Measurements from ENCODE around the gene CELSR2. TPM values are rescaled to one million over a fixed set of nuclear protein-coding genes. Genes with fewer than 3 reads are reported as not detected.
A peak's percentile ranks its signal among the peaks of the same experiment; 100 is the strongest.

Gene CELSR2
- total RNA-seq, 2 experiments from 2014 or later, result 6.9 to 12.5 TPM

GRCh38 chr1:109293026-109293425 is 43.7 kb downstream of the CELSR2 start:
- Histone ChIP-seq H3K9me2 (ENCODE audit: insufficient read depth, low read length) (no peaks in the 10 kb centered on the region), H3K4me2 (ENCODE audit: low read length) (no peak overlapping the region), H3K36me3 (ENCODE audit: insufficient read depth, low read length) (no peaks in the 10 kb centered on the region), H3K9me3 (ENCODE audit: low read length) (no peaks in the 10 kb centered on the region), H2AFZ (ENCODE audit: low read length) (no peak overlapping the region), H3K27ac (ENCODE audit: low read depth, low read length, poor library complexity, severe bottlenecking) (no peak overlapping the region), H3K4me1 (ENCODE audit: insufficient read depth, low read length, poor library complexity, severe bottlenecking) (peaks cover 19% of the 10 kb centered on the region), H4K20me1 (ENCODE audit: insufficient read depth, low read length) (no peaks in the 10 kb centered on the region), H3K79me2 (ENCODE audit: insufficient read depth, low read depth, low read length) (no peaks in the 10 kb centered on the region), H3K4me3 (ENCODE audit: low read depth, low read length, poor library complexity, severe bottlenecking) (no peak overlapping the region)
- BruUV-seq (replicated peaks), result no TSS peak
- DNase-seq (ENCODE audit: low spot score), result no peak
- TF ChIP-seq CTCF (conservative IDR thresholded peaks at IDR 0.05; ENCODE audit: low read length), result no peak
- no peak for TF ChIP-seq EZH2phosphoT487 (IDR thresholded peaks at IDR 0.05; ENCODE audit: borderline replicate concordance, low read depth, low read length)
- CTCF ChIA-PET (ENCODE audit: unreplicated experiment), result no interaction called here
- intact Hi-C loops (cut with micrococcal nuclease; ENCODE audit: unreplicated experiment), result no loop called here
- POLR2A ChIA-PET, result interaction anchor here (1.3 kb wide), 1 partner anchor 15 kb away, joined by 4 read pairs; no protein-coding TSS in a partner anchor

- Histone ChIP-seq H3K9me3 (ENCODE audit: low read length) (no peaks in the 10 kb centered on the region), H4K20me1 (ENCODE audit: insufficient read depth, low read length) (no peaks in the 10 kb centered on the region), H3K79me2 (ENCODE audit: insufficient read depth, low read depth, low read length) (no peaks in the 10 kb centered on the region), H3K4me1 (ENCODE audit: insufficient read depth, low read length, poor library complexity, severe bottlenecking) (peaks cover 19% of the 10 kb centered on the region), H3K36me3 (ENCODE audit: insufficient read depth, low read length) (no peaks in the 10 kb centered on the region), H3K27ac (ENCODE audit: low read depth, low read length, poor library complexity, severe bottlenecking) (no peak overlapping the region), H3K4me3 (ENCODE audit: low read depth, low read length, poor library complexity, severe bottlenecking) (peak overlapping the region; percentile 27), H2AFZ (ENCODE audit: low read length) (no peak overlapping the region), H3K9me2 (ENCODE audit: insufficient read depth, low read length) (no peaks in the 10 kb centered on the region), H3K4me2 (ENCODE audit: low read length) (peak overlapping the region; percentile 57)
- DNase-seq (ENCODE audit: low spot score), result no peak
- POLR2A ChIA-PET, result no interaction called here
- TF ChIP-seq EZH2phosphoT487 (IDR thresholded peaks at IDR 0.05; ENCODE audit: borderline replicate concordance, low read depth, low read length) (no peak), CTCF (conservative IDR thresholded peaks at IDR 0.05; ENCODE audit: low read length) (no peak)
- no TSS peak for BruUV-seq (replicated peaks)
- CTCF ChIA-PET (ENCODE audit: unreplicated experiment), result no interaction called here
- intact Hi-C loops (cut with micrococcal nuclease; ENCODE audit: unreplicated experiment), result no loop called here
Observed at GRCh38 chr1:109294481-109294880, 45.1 kb downstream of the CELSR2 start.

GRCh38 chr1:109295712-109296415 is 46.5 kb downstream of the CELSR2 start:
- POLR2A ChIA-PET, result interaction anchor here (0.6 to 1.1 kb wide), 3 partner anchors 13 to 108 kb away, joined by 3 to 4 read pairs (median 4); partner anchors contain the start of gene PSRC1
- CTCF ChIA-PET (ENCODE audit: unreplicated experiment), result no interaction called here

More at GRCh38 chr1:109295712-109296415, 46.5 kb downstream of the CELSR2 start:
- Histone ChIP-seq H3K9me3 (ENCODE audit: low read length) (no peaks in the 10 kb centered on the region), H4K20me1 (ENCODE audit: insufficient read depth, low read length) (no peaks in the 10 kb centered on the region), H3K4me3 (ENCODE audit: low read depth, low read length, poor library complexity, severe bottlenecking) (no peak overlapping the region), H3K79me2 (ENCODE audit: insufficient read depth, low read depth, low read length) (no peaks in the 10 kb centered on the region), H3K4me1 (ENCODE audit: insufficient read depth, low read length, poor library complexity, severe bottlenecking) (peaks cover 19% of the 10 kb centered on the region), H3K36me3 (ENCODE audit: insufficient read depth, low read length) (no peaks in the 10 kb centered on the region), H2AFZ (ENCODE audit: low read length) (no peak overlapping the region), H3K27ac (ENCODE audit: low read depth, low read length, poor library complexity, severe bottlenecking) (no peak overlapping the region), H3K4me2 (ENCODE audit: low read length) (no peak overlapping the region), H3K9me2 (ENCODE audit: insufficient read depth, low read length) (no peaks in the 10 kb centered on the region)
- intact Hi-C loops (cut with micrococcal nuclease; ENCODE audit: unreplicated experiment), result no loop called here
- 0 out of 2 replicates have a peak, but pooled peaks have one; percentile 19 for TF ChIP-seq CTCF (conservative IDR thresholded peaks at IDR 0.05; ENCODE audit: low read length)
- no peak for TF ChIP-seq EZH2phosphoT487 (IDR thresholded peaks at IDR 0.05; ENCODE audit: borderline replicate concordance, low read depth, low read length)
- BruUV-seq (replicated peaks), result no TSS peak
- no peak for DNase-seq (ENCODE audit: low spot score)

All from OCI-LY7 (cell line).